GM23248 (cell line): ENCODE data around the gene FLAD1. TPM values are rescaled to one million over a fixed set of nuclear protein-coding genes. Genes with fewer than 3 reads are reported as not detected.

Experiments
- DNase-seq: peaks from one replicate; pipeline ENCODE4 v3.0.0-alpha.2; 2015
- H2AFZ ChIP-seq: fragments of 200-600 bp; sonication (generic); 2 replicates; pipeline ENCODE4 v1.6.1; 2016; ENCODE audit warnings: antibody characterized with exemption
- H3F3A ChIP-seq: fragments of 200-600 bp; sonication (generic); 2 replicates; pipeline ENCODE4 v1.6.1; 2016; ENCODE audit warnings: mild to moderate bottlenecking, antibody characterized with exemption, mixed run types; ENCODE audit not compliant: insufficient read depth
- H3K27ac ChIP-seq: fragments of 200-600 bp; sonication (generic); 2 replicates; pipeline ENCODE4 v1.5.1; 2016; ENCODE audit warnings: mild to moderate bottlenecking
- H3K27me3 ChIP-seq: fragments of 200-600 bp; sonication (generic); replicated peaks from 2 replicates; pipeline ENCODE4 v1.6.1; 2016; ENCODE audit warnings: mild to moderate bottlenecking; ENCODE audit not compliant: insufficient read depth
- H3K36me3 ChIP-seq: fragments of 200-600 bp; sonication (generic); 2 replicates; pipeline ENCODE4 v1.6.1; 2016; ENCODE audit warnings: low read depth, mild to moderate bottlenecking
- H3K4me1 ChIP-seq: fragments of 200-600 bp; sonication (generic); 2 replicates; pipeline ENCODE4 v1.6.1; 2016; ENCODE audit warnings: mild to moderate bottlenecking; ENCODE audit not compliant: insufficient read depth
- H3K4me2 ChIP-seq: fragments of 200-600 bp; sonication (generic); one replicate; pipeline ENCODE4 v1.6.1; 2016; ENCODE audit warnings: mild to moderate bottlenecking; ENCODE audit not compliant: unreplicated experiment
- H3K4me3 ChIP-seq: fragments of 200-600 bp; sonication (generic); 2 replicates; pipeline ENCODE4 v1.5.1; 2016; ENCODE audit warnings: mild to moderate bottlenecking
- H3K79me2 ChIP-seq: fragments of 200-600 bp; sonication (generic); 2 replicates; pipeline ENCODE4 v1.6.1; 2016; ENCODE audit warnings: mild to moderate bottlenecking; ENCODE audit not compliant: insufficient read depth
- H3K9ac ChIP-seq: fragments of 200-600 bp; sonication (generic); 2 replicates; pipeline ENCODE4 v1.6.1; 2016; ENCODE audit warnings: mild to moderate bottlenecking
- H3K9me2 ChIP-seq: fragments of 200-600 bp; sonication (generic); 2 replicates; pipeline ENCODE4 v1.6.1; 2016; ENCODE audit warnings: mixed run types, mild to moderate bottlenecking, moderate library complexity; ENCODE audit not compliant: insufficient read depth
- H3K9me3 ChIP-seq: fragments of 200-600 bp; sonication (generic); one replicate; pipeline ENCODE4 v1.6.1; 2017; ENCODE audit warnings: low read depth
- H4K20me1 ChIP-seq: fragments of 200-600 bp; sonication (generic); 2 replicates; pipeline ENCODE4 v1.6.0; 2016; ENCODE audit not compliant: insufficient read depth
- EZH2 ChIP-seq: fragments of 200-600 bp; sonication (generic); IDR thresholded peaks from 2 replicates; pipeline ENCODE4 v1.6.1; 2018; ENCODE audit warnings: antibody characterized with exemption, mild to moderate bottlenecking; ENCODE audit not compliant: insufficient read depth, poor library complexity, severe bottlenecking
- EZH2phosphoT487 ChIP-seq: fragments of 200-600 bp; sonication (generic); IDR thresholded peaks from 2 replicates; pipeline ENCODE4 v1.6.1; 2018; ENCODE audit warnings: antibody characterized with exemption, moderate library complexity, mild to moderate bottlenecking, low read depth; ENCODE audit not compliant: insufficient read depth
- WGBS, 2 experiments: methylation state at CpG; one replicate each; pipeline ENCODE4 v1.1.6; 2015 to 2017; ENCODE audit warnings: low lambda C conversion rate in 2 of 2, low coverage in 1 of 2; ENCODE audit errors: missing lambda C conversion rate in 2 of 2; 5-methylcytosine and 5-hydroxymethylcytosine counted together
- in situ Hi-C: fragments of 300-500 bp; cut with MboI; formaldehyde crosslinking; loops from 2 replicates; pipeline ENCODE4 v1.15.0; 2020
- polyA plus RNA-seq: library from polyadenylated mRNA; unstranded; fragments of >200 nt; fragmentation: Nextera tagmentation; extraction: Ambion mirVana; gene quantifications from 2 replicates; pipeline ENCODE4 v1.2.1, GENCODE V29; 2016
- total RNA-seq: library from RNA; depleted of rRNA; stranded (reverse); fragments of >200 nt; shearing (Covaris generic); gene quantifications from 2 replicates; pipeline ENCODE4 v1.2.3, GENCODE V29; 2014

FLAD1 gene
- total and polyA plus RNA-seq, 2 experiments from 2014 or later: 21.3 to 30.2 TPM

DNA sequence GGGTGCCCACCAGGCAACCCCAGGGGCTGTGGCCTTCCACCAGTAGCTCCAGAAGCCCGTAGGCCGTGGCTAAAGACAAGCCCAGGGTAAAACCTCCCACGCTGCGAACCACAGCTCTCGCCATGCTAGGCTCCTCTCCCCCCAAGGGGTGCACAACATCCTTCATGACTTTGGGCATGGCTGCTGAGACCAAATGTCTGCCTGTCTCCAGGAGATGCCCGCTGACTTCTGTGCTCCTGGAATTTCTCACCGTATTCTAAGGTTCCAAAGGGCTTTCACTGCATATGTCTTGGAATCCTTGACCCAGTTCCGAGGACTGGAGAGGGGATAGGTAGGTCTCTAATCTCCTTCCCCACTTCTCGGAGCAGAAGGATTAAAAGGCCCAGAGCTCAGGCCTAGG is 50.4 kb downstream of the FLAD1 start, which contains the start of the genes DCST1 and DCST2:
TSS of gene DCST1 (plus strand) at position 301 of the 400 bp plus-strand sequence. CDS start 213 bp downstream, outside the sequence.
TSS of gene DCST2 (minus strand) at position 258 of the 400 bp plus-strand sequence. CDS start at position 178, 80 bp downstream.
- no peaks in the 10 kb centered on the region for H4K20me1 ChIP-seq
- H3K9ac ChIP-seq: no peak within 1 kb of the TSS
- no peak within 1 kb of the TSS for H3K4me3 ChIP-seq
- peaks cover 3% of the 10 kb centered on the region; the same call in 1 of the 2 replicates for H3K4me1 ChIP-seq
- H3K4me2 ChIP-seq: no peak within 1 kb of the TSS
- DNase-seq: no peak
- H2AFZ ChIP-seq: no peak within 1 kb of the TSS
- no peaks in the 10 kb centered on the region for H3K27me3 ChIP-seq
- H3K36me3 ChIP-seq: no peaks in the 10 kb centered on the region
- TF ChIP-seq EZH2: no peak
- TF ChIP-seq EZH2phosphoT487: no peak
- no peaks in the 10 kb centered on the region for H3K79me2 ChIP-seq
- in situ Hi-C loops: no loop called here
- 80% methylated on average over 9 of the region's 9 CpGs for WGBS, 2 experiments
- no peak within 1 kb of the TSS for H3K27ac ChIP-seq
- H3F3A ChIP-seq: no peaks in the 10 kb centered on the region
- H3K9me2 ChIP-seq: no peaks in the 10 kb centered on the region
- no peaks in the 10 kb centered on the region for H3K9me3 ChIP-seq

DNA sequence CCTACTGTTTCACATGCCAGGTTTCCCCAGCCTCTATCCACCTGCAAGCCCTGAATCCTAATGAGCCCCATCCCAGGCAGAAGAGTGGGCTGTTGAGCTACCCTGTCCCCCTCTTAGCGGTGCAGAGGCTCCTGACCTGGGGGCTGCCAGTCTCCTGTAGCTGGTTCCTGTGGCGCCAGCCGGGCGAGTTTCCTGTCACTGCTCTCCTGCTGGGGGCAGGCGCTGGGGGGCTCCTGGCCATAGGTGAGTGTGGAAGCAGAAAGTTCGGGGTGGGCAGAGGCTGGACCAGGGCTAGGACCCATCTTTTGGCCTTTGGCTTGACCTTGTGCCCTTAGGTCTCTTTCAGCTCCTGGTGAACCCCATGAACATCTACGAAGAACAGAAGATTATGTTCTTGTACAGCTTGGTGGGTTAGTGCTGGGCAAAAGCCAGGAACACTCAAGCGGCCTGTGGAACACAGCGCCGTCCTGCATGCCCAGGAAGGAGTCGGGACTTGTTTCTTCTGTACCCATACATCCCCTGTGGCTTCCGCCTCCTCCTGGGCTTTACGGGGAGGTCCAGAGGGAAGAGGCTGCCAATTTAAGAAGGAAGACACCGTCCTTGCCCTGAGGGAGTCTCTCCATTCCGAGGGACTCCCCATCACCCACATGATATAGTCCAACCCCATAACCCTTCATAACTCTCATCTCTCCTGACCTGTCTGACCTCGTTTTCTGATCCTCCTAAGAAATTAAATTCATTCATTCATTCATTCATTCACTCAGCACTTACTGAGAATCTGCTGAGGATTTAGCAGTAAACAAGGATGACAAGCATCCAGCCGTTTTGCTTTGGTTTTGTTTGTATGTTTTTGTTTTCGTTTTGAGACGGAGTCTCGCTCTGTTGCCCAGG is 51.4 kb downstream of the FLAD1 start:
- no peak overlapping the region for H3K4me3 ChIP-seq
- H3F3A ChIP-seq: no peaks in the 10 kb centered on the region
- TF ChIP-seq EZH2: no peak
- TF ChIP-seq EZH2phosphoT487: no peak
- H3K27ac ChIP-seq: no peak overlapping the region
- H3K36me3 ChIP-seq: no peaks in the 10 kb centered on the region
- H2AFZ ChIP-seq: no peak overlapping the region
- no peaks in the 10 kb centered on the region for H3K79me2 ChIP-seq
- no peak for DNase-seq
- H3K9ac ChIP-seq: no peak overlapping the region
- H3K27me3 ChIP-seq: no peaks in the 10 kb centered on the region
- in situ Hi-C loops: no loop called here
- H3K4me2 ChIP-seq: no peak overlapping the region
- H3K4me1 ChIP-seq: peaks cover 8% of the 10 kb centered on the region; the same call in 1 of the 2 replicates
- no peaks in the 10 kb centered on the region for H3K9me3 ChIP-seq
- no peaks in the 10 kb centered on the region for H3K9me2 ChIP-seq
- no peaks in the 10 kb centered on the region for H4K20me1 ChIP-seq
- WGBS, 2 experiments: 66 to 72% methylated on average over 20 of the region's 20 CpGs

DNA sequence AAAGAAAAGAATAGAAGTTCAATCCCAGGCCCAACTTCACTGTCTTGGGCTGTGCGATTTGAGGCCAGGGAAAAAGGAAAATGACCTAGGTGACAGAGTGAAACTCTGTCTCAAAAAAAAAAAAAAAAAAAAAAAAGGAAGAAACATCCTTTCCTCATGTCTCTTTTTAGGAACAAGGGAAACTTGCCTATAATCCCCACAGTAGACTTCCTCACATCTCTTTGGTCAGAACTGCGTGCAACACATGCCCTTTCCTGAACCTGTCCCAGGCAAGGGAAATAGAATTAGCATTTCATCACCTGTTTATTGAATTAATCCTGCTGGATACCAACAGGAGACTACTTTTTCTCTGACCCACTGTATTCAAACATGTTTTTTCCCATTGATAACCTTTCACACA is 52.8 kb downstream of the FLAD1 start:
- H4K20me1 ChIP-seq: no peaks in the 10 kb centered on the region
- no peaks in the 10 kb centered on the region for H3K9me2 ChIP-seq
- no peaks in the 10 kb centered on the region for H3F3A ChIP-seq
- TF ChIP-seq EZH2phosphoT487 (no peak), EZH2 (no peak)
- DNase-seq: no peak
- no peak overlapping the region for H2AFZ ChIP-seq
- H3K4me1 ChIP-seq: peaks cover 8% of the 10 kb centered on the region; the same call in 1 of the 2 replicates
- 91 to 92% methylated on average over 2 of the region's 2 CpGs for WGBS, 2 experiments
- no peaks in the 10 kb centered on the region for H3K79me2 ChIP-seq
- no peak overlapping the region for H3K4me3 ChIP-seq
- no peaks in the 10 kb centered on the region for H3K36me3 ChIP-seq
- no peak overlapping the region for H3K4me2 ChIP-seq
- H3K27me3 ChIP-seq: no peaks in the 10 kb centered on the region
- no peak overlapping the region for H3K9ac ChIP-seq
- in situ Hi-C loops: no loop called here
- no peak overlapping the region for H3K27ac ChIP-seq
- H3K9me3 ChIP-seq: no peaks in the 10 kb centered on the region

DNA sequence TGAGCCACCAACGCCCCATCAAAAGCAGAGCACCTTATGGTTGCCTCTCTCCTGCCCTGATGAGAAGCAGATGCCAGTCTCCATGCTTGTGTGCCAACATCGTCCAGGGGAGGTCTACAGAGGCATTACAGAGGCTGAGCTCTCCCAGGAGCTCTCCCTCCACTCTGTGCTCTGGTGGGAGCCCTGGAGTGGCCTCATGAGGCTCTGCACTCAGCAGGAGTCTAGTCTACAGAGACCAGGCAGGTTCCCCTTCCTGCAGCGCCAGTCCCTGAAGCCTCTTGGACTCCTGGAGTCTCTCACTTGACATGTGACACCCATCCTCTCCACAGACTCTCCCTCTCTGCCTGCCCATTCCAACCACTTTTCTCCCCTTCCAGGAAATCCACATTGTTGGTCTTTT is 53.9 kb downstream of the FLAD1 start:
- in situ Hi-C loops: no loop called here
- Histone ChIP-seq H3K9me3 (no peaks in the 10 kb centered on the region), H3K4me2 (no peak overlapping the region), H3K27ac (no peak overlapping the region), H3F3A (no peaks in the 10 kb centered on the region), H3K79me2 (no peaks in the 10 kb centered on the region), H3K4me1 (peaks cover 8% of the 10 kb centered on the region; the same call in 1 of the 2 replicates), H3K27me3 (no peaks in the 10 kb centered on the region), H3K4me3 (no peak overlapping the region), H3K9me2 (no peaks in the 10 kb centered on the region), H2AFZ (no peak overlapping the region), H4K20me1 (no peaks in the 10 kb centered on the region), H3K36me3 (no peaks in the 10 kb centered on the region), H3K9ac (no peak overlapping the region)
- TF ChIP-seq EZH2: no peak
- TF ChIP-seq EZH2phosphoT487: no peak
- no peak for DNase-seq
- WGBS, 2 experiments: 81 to 88% methylated on average over 3 of the region's 3 CpGs
